ENCODE measurements around the gene STEAP3. TPM values are rescaled to one million over a fixed set of nuclear protein-coding genes. Genes with fewer than 3 reads are reported as not detected.

Gene STEAP3
- total RNA-seq, 4 donors from 2014 or later = 2.3 to 5.9 (median 3.7) TPM

- Histone ChIP-seq H3K9me3 (no peaks in the 10 kb centered on the region), H3K36me3 (no peaks in the 10 kb centered on the region), H3K27me3 (no peaks in the 10 kb centered on the region), H3K27ac (no peak overlapping the region), H3K4me3 (no peak overlapping the region), H3K4me1 (no peaks in the 10 kb centered on the region)
- no peak for DNase-seq
- TF ChIP-seq POLR2A (IDR thresholded peaks at IDR 0.05) (no peak), CTCF (IDR thresholded peaks at IDR 0.05) (no peak)
- intact Hi-C loops (cut with DNase I; ENCODE audit: low total_unique reads) = no loop called here
These were observed 21.6 kb downstream of the STEAP3 start for GRCh38 chr2:119245076-119245840.

GRCh38 chr2:119245841-119246230 is 22.2 kb downstream of the STEAP3 start:
- intact Hi-C loops (cut with DNase I; ENCODE audit: low total_unique reads) = no loop called here
- DNase-seq = no peak
- Histone ChIP-seq H3K4me1 (no peaks in the 10 kb centered on the region), H3K9me3 (no peaks in the 10 kb centered on the region), H3K27ac (no peak overlapping the region), H3K4me3 (no peak overlapping the region), H3K27me3 (no peaks in the 10 kb centered on the region), H3K36me3 (no peaks in the 10 kb centered on the region)
- TF ChIP-seq CTCF (IDR thresholded peaks at IDR 0.05) (no peak), POLR2A (IDR thresholded peaks at IDR 0.05) (no peak)

- Histone ChIP-seq H3K27ac (no peak overlapping the region), H3K36me3 (no peaks in the 10 kb centered on the region), H3K4me3 (no peak overlapping the region), H3K4me1 (no peaks in the 10 kb centered on the region), H3K27me3 (no peaks in the 10 kb centered on the region), H3K9me3 (no peaks in the 10 kb centered on the region)
- intact Hi-C loops (cut with DNase I; ENCODE audit: low total_unique reads) = no loop called here
- TF ChIP-seq CTCF (IDR thresholded peaks at IDR 0.05) = no peak
- TF ChIP-seq POLR2A (IDR thresholded peaks at IDR 0.05) = no peak
- DNase-seq = no peak
These were observed 23.5 kb downstream of the STEAP3 start for GRCh38 chr2:119246884-119247843.

GRCh38 chr2:119247844-119248271 is 24.2 kb downstream of the STEAP3 start:
- intact Hi-C loops (cut with DNase I; ENCODE audit: low total_unique reads) = no loop called here
- Histone ChIP-seq H3K27ac (no peak overlapping the region), H3K4me3 (no peak overlapping the region), H3K4me1 (no peaks in the 10 kb centered on the region), H3K27me3 (no peaks in the 10 kb centered on the region), H3K9me3 (no peaks in the 10 kb centered on the region), H3K36me3 (no peaks in the 10 kb centered on the region)
- TF ChIP-seq CTCF (IDR thresholded peaks at IDR 0.05) = no peak
- no peak for DNase-seq

GRCh38 chr2:119248311-119248710 is 24.7 kb downstream of the STEAP3 start:
- Histone ChIP-seq H3K4me1 (no peaks in the 10 kb centered on the region), H3K4me3 (no peak overlapping the region), H3K27ac (no peak overlapping the region), H3K27me3 (no peaks in the 10 kb centered on the region), H3K36me3 (no peaks in the 10 kb centered on the region), H3K9me3 (no peaks in the 10 kb centered on the region)
- DNase-seq = no peak
- intact Hi-C loops (cut with DNase I; ENCODE audit: low total_unique reads) = no loop called here
- TF ChIP-seq CTCF (IDR thresholded peaks at IDR 0.05) (no peak), POLR2A (IDR thresholded peaks at IDR 0.05) (no peak)
